ENCODE results near the gene MID1.
"Not testable (repeated sequence)": the region's sequence is repeated elsewhere in the genome, so short reads cannot be mapped to it uniquely, and the experiment has no call there.

The MID1 gene

DNA sequence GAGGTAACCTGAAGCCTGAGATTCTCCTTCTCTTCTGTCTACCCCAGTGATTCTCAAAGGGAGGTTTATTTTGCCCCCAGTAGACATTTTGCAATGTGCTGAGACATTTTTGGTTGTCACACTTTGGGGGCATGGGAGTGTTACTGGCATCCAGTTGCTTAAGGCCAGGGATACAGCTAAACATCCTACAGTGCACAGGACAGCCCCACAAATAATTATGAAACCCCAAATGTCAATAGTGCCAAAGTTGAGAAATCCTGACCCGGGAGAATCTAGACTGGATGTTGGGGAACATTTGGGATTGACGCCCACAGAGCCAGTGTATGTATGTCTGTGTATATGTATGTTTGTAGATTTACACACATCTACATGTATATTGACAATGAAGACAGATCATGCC, 13.2 kb downstream of the MID1 start:
- no peak for DNase-seq (ENCODE audit: extremely low read depth, low read depth)

DNA sequence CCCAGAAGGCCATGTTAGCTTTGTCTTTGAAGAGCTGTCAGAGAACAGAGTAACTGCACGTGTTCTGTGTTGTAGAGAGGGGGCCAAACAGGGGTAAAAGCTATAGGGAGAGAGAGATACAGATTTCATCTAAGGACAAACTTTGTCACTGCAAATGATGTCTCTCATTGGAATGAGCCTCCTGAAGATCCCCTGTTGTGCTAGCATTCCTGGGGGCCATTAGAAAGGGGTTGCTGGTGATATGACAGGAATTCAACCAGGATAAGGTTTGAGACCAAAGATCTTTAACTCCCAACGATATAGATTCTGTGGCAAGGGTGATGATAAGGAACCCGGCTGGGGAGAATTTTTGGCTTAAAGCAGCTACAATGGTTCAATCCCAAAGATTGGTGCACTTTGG, 16.8 kb downstream of the MID1 start:
- DNase-seq (ENCODE audit: extremely low read depth, low read depth) = no peak
- TF ChIP-seq, protein P1, sequence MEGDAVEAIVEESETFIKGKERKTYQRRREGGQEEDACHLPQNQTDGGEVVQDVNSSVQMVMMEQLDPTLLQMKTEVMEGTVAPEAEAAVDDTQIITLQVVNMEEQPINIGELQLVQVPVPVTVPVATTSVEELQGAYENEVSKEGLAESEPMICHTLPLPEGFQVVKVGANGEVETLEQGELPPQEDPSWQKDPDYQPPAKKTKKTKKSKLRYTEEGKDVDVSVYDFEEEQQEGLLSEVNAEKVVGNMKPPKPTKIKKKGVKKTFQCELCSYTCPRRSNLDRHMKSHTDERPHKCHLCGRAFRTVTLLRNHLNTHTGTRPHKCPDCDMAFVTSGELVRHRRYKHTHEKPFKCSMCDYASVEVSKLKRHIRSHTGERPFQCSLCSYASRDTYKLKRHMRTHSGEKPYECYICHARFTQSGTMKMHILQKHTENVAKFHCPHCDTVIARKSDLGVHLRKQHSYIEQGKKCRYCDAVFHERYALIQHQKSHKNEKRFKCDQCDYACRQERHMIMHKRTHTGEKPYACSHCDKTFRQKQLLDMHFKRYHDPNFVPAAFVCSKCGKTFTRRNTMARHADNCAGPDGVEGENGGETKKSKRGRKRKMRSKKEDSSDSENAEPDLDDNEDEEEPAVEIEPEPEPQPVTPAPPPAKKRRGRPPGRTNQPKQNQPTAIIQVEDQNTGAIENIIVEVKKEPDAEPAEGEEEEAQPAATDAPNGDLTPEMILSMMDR (IDR thresholded peaks at IDR 0.05; ENCODE audit: low read depth, low read length) = no peak

More for the DNA sequence above, 13.2 kb downstream of the MID1 start:
- TF ChIP-seq, protein P1 (IDR thresholded peaks at IDR 0.05; ENCODE audit: low read depth, low read length) = no peak

DNA sequence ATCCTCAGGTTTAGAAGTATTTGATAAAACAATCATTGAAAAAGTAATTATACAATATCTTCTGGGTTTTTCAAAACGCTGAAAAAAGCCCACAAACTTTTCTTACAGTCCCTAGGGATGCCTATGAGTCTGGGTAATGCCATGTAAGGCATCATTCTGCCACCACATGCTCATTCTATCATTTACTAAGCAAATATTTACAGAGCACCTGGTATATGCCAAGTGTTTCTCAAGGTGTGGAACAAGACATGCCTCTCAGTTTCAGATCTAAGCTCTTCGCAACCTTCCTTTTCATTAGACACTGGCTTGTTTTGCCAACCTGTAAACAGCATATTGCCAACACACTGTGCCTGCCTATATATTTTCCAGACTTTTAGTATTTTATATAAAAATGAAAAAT, 17.7 kb downstream of the MID1 start:
- TF ChIP-seq, protein P1 (IDR thresholded peaks at IDR 0.05; ENCODE audit: low read depth, low read length) = no peak
- no peak for DNase-seq (ENCODE audit: extremely low read depth, low read depth)

DNA sequence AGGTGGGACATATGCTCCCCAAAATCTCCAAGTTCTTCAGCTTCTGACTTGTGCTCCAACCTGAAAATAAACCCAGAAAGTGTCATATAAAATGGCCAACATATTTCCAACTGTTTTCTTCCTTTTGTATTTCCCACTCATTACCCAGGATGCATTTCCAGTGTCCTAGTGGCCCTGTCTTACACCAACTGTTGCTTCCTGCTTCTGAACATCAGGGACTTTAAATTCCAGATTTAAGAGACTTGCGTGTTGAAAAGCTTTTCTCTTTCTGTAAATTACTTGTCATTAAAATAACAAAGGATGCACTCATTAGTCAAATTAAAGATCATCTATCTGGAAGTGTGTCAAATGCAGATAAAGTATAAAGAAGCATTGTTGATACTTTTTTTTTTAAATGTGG, 19.9 kb downstream of the MID1 start:
- DNase-seq (ENCODE audit: extremely low read depth, low read depth) = no peak
- TF ChIP-seq, protein P1 (IDR thresholded peaks at IDR 0.05; ENCODE audit: low read depth, low read length) = no peak

DNA sequence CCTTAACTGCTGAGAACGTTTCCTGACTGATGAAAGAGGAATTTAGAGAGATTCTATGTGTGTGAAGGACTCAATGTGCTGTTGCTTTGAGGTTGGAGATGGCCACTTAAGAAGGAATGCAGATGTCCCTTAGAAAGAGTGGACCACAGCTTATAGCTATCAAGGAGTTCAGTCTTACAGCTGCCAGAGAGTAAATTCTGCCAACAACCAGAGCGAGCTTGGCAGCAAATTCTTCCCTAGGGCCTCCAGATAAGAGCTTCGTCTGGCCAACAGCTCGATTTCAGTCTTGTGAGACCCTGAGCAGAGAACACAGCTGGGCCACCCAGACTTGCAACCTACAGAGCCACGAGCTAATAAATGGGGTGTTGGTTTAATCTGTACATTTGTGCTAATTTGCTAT, 21.8 kb downstream of the MID1 start:
- TF ChIP-seq, protein P1 (IDR thresholded peaks at IDR 0.05; ENCODE audit: low read depth, low read length) = no peak
- no peak for DNase-seq (ENCODE audit: extremely low read depth, low read depth)

DNA sequence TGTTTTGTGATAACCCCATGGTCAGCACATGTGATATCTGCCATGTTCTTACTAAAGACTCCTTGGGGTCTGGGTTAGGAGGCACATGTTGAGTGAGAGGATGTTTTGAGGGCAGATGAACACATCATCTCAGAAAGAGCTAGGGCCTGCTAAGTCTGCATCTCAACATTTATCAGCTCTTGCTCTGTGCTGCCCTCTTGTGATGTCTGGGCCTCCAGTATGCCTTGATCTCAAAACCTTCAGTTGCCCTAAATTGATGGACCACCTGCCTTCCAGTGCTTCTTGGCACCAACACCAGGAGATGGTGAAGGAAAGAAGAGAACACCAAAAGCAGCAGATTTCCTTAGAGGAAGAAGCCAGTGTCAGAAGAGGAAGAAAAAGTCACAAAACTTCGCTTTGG, 22.5 kb downstream of the MID1 start:
- TF ChIP-seq, protein P1 (IDR thresholded peaks at IDR 0.05; ENCODE audit: low read depth, low read length) = peak; percentile 42
- no peak for DNase-seq (ENCODE audit: extremely low read depth, low read depth)

DNA sequence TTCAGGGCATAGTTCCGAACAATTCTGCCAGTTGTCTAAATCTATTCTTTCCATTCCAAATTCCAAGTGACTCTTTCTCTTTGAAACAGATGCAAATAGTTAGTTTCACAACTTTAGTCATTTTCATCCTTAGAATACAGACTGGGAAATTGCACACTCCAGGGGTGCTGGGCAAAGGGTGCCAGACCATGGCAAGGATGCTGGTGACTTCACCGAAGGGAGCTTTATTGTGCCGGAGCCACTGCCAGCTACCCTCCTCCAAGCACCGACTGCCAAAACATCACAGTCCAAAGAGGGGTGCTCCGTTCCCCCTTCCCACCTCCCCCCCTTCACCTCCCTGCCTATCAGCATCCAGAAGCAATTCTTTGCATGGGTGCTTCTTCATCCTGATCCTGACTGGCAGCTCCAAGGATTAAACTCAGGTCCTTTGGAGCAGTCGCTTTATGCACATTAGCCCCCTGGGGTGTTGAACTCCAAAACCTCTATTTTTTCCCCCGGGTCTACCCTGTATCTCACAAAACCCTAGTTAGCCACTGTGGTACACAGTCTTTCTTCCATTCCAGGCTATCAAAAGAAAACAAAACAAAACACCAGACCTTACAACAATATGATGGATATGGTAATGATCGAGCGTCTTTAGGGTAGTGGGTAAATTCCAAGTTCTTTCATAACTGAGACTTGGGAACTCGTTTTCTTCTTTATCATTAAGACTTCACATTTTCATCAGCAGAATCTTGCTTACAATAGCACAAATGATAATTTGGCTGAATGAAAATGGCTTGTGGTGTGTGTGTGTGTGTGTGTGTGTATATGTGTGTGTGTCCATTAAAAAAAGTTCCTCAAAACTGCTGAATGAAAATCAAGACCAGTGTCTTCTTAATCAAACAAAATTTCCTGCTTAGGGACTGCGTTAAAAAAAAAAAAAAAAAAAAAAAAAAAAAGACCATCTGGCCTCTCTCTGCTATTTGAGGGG, 28.7 kb downstream of the MID1 start:
- DNase-seq (ENCODE audit: extremely low read depth, low read depth) = no peak
- TF ChIP-seq, protein P1 (IDR thresholded peaks at IDR 0.05; ENCODE audit: low read depth, low read length) = no peak

DNA sequence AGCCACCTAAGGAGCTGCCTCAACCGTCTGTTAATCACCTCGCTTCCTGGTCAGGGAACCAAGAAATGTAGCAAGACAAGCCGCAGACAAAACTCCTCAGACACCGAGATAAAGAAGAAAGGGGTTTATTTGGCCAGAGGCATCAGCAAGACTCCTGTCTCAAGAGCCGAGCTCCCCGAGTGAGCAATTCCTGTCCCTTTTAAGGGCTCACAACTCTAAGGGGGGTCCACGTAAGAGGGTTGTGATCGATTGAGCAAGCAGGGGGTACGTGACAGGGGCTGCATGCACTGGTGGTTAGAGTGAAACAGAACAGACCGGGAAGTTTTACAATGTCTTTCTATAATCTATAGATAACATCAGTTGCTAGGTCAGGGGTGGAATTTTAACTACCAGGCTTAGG, 30.6 kb downstream of the MID1 start:
- DNase-seq (ENCODE audit: extremely low read depth, low read depth) = not testable (repeated sequence)

Measured in AG09319 (cell line).